NCI-H2171 treated with DMSO at 0.1 percent for 48 hours (cell line): Measurements from ENCODE around the gene DPY19L3.
"Not testable (repeated sequence)": the region's sequence is repeated elsewhere in the genome, so short reads cannot be mapped to it uniquely, and the experiment has no call there.

Experiments used
- DNase-seq: peaks from one replicate; lab custom pipeline; 2025; lab: John Stamatoyannopoulos, UW

DPY19L3 gene

GRCh38 chr19:32448026-32448425 lies 42.5 kb downstream of the DPY19L3 start:
- no peak for DNase-seq

GRCh38 chr19:32450217-32450616 lies 44.6 kb downstream of the DPY19L3 start:
- no peak for DNase-seq

GRCh38 chr19:32453736-32454135 lies 48.2 kb downstream of the DPY19L3 start:
- DNase-seq = no peak

DNA sequence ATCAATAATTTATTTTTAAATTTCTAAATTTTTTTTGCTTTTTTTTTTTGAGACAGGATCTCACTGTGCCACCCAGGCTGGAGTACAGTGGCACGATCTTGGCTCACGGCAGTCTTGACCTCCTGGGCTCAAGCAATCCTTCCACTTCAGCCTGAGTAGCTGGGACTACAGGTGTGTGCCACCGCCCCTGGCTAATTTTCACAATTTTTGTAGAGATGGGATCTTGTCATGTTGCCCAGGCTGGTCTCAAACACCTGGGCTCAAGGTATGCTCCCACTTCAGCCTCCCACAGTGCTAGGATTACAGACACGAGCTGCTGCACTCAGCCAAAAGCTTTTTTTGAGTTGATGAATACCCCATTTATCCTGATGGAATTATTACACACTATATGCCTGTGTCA lies 50.8 kb downstream of the DPY19L3 start:
- no peak for DNase-seq

- DNase-seq = no peak
Measured at GRCh38 chr19:32457571-32458158, 52.1 kb downstream of the DPY19L3 start.

DNA sequence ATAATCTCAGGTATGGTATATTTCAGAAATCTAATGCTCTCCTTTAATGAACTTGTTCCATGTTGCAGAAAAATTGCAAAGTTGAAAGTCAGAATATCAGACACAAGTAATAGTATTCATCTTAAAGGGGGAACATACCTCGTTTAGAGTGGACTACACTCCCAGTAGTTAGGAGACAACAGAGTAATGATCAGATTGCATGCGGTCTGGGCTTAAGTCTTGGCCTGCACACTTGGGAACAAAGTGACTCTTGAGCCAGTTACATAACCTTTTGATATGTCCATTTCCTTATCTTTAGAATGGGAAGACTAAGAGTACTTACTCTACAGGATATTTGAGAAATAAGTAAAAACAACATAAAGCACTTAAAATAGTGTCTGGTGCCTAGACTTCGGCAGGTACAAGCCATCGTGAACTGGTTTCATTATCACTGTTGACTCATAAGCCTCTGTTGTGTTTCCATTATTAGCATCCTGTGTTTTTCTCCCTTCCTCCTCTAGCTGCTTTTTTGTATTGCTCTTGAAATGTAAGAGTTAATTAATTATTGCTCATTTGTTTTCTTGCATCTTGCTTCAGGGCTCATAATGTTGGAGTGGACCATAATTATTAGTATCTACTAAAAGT lies 53.0 kb downstream of the DPY19L3 start:
- DNase-seq = no peak

DNA sequence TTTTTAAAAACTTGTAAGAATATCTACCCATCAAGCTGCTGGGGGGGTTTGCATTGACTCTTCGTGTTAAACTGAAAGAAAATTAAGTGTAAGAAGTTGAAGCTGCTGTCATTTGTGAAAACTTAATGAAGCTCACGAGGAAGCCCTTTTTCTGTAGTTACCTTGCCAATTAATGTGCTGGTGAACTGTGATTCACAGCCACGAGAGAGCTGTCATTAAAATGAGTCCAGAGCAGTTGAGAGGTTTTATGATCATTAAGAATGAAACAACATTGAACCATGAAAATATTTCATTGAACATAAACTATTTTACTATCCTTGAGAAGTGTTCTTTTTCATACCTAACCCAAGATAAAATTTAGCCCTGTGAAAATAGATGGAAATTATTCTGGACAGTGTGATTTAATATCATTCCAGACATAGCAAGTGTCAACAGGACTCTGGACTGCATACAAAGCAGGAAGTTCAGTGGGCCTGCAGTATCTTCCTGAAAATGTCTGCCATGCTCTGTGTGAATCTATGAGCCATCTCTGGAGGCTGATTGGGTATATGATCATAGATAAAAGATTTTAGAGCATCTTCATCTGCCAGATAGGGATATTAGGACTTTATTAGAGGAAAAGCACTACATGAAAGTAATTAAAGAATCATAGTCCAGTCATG lies 53.8 kb downstream of the DPY19L3 start:
- DNase-seq = no peak

- DNase-seq = no peak
Measured at GRCh38 chr19:32460476-32460875, 54.9 kb downstream of the DPY19L3 start.

- DNase-seq = peak; percentile 35
Measured at GRCh38 chr19:32464279-32464678, 58.7 kb downstream of the DPY19L3 start.

DNA sequence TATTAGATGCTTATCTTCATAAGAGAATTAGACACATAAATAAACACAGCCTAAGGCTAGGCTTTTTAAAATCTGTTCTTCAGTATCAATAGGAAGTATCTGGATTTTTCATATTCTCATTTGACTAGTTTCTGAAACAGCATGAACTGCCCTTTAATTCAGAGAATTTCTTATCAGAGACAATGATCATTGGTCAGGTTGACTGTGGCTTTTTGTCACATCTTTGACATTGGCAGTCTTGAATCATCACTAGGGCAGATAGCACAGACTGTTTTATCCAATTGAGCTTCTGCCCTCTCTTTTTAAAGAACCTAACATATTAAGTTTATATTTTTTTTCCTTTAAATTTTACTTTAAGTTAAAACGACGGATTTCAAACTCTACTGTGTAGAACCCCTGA lies 59.6 kb downstream of the DPY19L3 start:
- no peak for DNase-seq

DNA sequence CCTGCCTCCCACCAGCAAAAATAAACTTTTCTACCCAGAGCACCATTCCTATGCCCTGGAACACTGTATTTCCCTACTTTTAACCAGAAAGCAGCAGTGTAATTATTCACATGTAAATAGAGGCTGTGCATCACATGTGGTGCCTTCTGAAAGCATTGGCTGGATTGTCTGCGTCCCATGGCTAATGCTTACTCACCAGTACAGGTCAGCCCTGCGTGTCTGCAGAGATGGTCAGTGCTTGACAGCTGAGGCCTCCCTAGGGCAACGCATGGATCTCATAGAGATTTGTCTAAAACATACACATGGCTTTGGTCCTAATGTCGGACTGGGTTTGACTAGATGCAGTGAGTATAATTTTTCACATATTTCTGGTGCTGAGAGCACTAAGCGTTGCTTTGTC lies 64.2 kb downstream of the DPY19L3 start:
- DNase-seq = no peak

DNA sequence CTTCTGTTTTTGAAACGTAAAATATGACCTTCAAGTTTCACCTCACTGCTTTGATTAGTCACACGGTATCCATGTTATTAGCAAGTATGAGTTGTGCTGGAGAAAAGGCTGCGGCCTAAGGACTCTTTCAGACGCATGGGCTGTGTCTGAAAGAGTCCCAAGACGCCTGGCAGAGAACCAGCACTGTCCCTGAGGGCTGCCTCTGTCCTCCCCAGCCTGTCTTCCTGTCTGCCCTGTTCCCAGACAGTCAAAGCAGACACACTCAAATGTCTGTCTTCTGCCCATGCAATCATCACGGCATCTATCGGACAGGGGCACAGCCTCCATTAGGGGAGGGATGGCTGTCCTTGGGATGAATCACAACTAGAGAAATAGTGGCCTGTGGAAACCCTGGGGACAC lies 65.5 kb downstream of the DPY19L3 start:
- DNase-seq = no peak

- no peak for DNase-seq
Measured at GRCh38 chr19:32471811-32472210, 66.2 kb downstream of the DPY19L3 start.

GRCh38 chr19:32475141-32476031 lies 69.8 kb downstream of the DPY19L3 start:
- DNase-seq = no peak

DNA sequence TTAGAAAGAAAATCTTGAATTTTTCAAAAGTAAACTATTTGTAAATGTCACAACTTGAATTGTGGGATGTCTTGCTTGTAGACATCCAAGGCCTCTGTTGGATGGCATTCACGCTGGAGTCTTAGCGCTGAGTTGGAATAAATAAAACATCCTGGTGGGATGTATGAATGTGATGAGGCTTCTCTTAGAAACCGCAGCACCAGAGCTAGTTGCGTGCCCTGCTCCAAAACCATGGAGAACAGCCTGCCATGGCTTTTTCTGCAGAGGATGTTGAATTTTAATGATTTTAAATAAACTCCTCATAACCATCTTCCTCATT lies 70.4 kb downstream of the DPY19L3 start:
- DNase-seq = no peak

DNA sequence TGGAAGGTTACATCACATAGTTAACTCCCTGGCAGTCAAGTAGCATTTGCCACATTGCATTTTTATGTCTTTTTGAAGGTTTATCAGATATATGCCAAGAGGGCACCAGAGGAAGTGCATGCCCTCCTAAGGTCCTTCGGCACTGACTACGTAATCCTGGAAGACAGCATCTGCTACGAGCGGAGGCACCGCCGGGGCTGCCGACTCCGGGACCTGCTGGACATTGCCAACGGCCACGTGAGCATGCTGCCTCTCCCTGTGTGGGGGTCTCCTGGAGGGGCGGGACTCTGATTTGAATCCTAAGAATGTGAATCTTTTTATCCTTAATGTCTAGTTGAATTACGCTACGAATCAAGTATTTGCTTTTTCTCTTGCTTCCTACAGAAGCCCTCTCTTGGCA lies 74.8 kb downstream of the DPY19L3 start:
- DNase-seq = no peak

DNA sequence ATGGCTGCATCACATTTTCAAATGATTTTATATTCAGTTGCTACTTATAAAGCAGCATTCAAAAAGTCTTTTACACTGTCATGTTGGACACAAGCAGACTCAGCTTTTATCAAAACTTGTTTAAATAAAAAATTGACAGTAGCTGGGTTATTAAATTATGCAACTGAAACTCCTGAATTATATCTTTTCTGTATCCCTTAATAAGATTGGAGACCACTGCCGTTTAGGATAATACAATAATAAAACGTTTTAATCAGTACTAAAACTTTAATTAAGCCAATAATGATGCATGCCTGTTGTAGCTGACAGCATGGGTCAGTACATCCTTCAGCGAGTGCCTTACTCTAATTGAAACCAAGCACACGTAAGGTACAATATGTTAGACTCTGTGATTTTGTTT lies 78.0 kb downstream of the DPY19L3 start:
- DNase-seq = no peak

- no peak for DNase-seq
Measured at GRCh38 chr19:32489971-32490370, 84.4 kb downstream of the DPY19L3 start.

GRCh38 chr19:32497391-32497790 lies 91.8 kb downstream of the DPY19L3 start:
- DNase-seq = no peak

DNA sequence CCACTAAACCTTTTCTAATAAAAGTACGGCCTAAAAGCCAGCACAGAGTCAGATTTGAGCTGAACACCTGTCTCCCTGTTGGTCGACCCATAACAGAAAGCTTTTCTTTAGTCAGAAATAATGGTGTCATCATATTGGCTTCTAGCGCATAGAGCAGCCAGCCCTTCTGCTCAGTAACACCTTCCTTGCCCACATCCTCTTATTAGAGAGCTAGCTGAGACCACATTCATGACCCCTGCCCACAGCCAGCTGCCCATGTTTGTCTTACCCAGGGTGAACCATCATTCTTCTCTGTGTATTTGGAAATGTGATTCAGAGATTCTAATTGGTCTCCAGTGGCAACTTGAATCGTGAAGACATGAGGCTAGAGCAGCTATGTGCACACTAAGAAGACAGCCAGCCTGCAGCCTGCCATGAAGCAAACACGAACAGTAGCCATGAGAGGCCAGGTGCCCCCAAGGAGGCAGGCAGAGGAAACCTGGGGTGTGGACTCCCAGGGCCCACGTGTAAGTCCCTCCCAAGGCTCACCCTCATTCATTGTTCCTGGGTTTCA lies 93.2 kb downstream of the DPY19L3 start:
- no peak for DNase-seq

GRCh38 chr19:32512498-32512897 lies 106.9 kb downstream of the DPY19L3 start:
- not testable (repeated sequence) for DNase-seq

- no peak for DNase-seq
Measured at GRCh38 chr19:32519023-32519422, 113.5 kb downstream of the DPY19L3 start.

GRCh38 chr19:32522967-32523366 lies 117.4 kb downstream of the DPY19L3 start:
- DNase-seq = no peak
